ENCODE data around the gene NLRP6.

DNA sequence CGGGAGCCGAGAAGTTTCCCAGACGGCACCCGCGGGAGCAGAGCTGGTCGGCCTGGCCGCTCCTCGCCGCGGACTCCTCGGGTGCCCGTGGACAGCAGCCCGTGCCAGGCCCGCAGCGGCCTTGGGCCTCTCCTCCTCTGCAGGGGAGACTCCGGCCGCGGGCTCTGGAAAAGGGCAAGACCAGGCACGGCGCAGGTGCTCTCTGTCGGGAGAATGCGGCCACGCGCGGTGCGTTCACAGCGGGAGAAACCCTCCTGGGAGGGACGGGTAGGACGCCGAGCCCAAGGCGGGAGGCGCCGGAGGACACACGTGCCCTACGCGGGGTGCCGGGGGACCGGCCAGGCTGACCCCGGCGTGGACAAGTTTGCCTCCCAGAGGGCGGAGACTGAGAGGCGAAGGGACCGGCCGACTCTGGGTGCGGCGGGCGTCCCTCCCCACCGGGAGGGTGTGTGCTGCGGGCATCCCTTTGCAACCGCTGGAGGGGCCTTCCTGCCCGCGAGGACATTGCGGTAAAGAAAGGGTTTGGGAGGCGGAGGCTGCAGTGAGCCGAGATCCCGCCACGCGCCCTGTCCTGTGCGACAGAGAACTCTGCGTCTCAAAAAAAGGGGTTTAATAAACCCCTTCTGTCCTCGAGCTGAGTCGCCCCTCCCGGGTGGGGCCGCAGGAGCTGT lies 38.0 kb downstream of the NLRP6 start:
- TF ChIP-seq GATA2 (IDR thresholded peaks at IDR 0.05; ENCODE audit: low read depth, low read length): no peak
- no peak for TF ChIP-seq GATA3 (IDR thresholded peaks at IDR 0.05; ENCODE audit: low read depth, low read length)
